NCI-H1105 treated with DMSO at 0.1 percent for 48 hours (cell line): ENCODE data around the gene FBXL19.
"Not testable (repeated sequence)": the region's sequence is repeated elsewhere in the genome, so short reads cannot be mapped to it uniquely, and the experiment has no call there.

ENCODE experiments used
- DNase-seq: peaks from one replicate; lab custom pipeline; 2025; lab: John Stamatoyannopoulos, UW

FBXL19 gene

DNA sequence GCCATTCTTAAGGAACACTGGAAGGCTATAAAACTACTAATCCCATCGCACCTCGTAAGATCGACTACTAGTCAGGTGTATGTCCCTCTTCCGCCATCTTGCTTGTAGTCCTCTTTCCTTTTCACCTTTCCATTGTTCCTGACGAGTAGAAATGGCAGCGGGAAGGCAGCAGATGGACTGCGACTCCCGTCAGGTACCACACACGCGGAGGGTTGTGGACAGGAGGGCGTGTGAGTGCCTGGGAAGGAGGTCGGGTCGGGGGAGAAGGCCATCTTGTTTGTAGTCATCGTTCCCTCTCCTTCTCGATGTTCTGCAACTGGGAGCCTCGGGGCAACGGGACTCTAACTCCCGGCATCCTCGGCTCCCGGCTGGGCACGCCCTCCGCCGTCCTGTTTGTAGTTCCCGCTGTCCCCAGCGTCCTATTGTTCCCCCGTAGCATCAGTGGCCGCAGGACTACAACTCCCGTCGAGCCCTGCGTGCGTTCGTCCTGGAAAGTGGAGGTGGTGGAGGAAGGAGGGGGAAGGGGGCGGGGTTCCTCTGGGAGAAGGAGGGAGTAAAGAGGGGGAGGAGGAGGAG lies 324 bp upstream of the FBXL19 start:
- peak; percentile 99 for DNase-seq

DNA sequence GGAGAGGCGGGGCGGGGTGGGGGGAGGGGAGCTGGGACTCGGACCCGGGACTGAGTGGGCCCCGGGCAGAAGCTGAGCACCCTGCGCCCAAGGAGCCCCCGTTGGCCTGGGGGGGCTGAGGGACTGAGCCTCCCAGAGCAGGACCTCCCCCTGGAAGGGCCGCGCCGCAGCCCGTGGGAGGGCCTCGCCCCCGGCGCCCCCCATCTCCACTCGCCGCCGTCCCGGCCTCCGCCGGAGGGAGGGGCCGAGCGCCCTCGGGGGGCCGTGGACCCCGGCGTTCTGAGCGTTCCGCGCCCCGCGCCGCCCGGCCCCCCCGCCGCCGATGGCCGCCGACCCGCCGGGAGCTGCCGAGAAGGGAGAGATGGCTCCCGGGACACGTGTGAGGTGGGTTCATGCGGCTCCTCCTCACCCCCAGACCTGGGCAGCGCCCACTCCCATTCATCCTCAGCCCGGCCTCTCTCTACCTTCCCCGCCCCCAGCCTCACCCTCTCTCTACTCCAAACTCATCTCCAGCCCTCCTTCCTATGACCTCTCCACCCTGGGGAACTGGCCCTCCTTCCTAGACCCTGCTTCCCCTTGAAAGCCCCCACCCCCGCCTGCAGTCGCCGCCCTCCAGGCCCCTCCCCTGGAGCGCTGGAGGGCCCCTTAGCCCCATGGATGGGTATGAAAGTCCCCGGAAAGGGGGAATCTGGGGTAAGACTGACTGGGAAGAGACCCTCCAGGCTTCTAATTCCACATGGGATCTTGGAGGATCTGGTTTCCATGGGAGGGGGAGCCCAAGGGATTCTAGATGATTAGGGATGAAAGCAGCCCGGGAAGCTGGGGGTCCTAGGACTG lies 922 bp downstream of the FBXL19 start:
- no peak for DNase-seq

DNA sequence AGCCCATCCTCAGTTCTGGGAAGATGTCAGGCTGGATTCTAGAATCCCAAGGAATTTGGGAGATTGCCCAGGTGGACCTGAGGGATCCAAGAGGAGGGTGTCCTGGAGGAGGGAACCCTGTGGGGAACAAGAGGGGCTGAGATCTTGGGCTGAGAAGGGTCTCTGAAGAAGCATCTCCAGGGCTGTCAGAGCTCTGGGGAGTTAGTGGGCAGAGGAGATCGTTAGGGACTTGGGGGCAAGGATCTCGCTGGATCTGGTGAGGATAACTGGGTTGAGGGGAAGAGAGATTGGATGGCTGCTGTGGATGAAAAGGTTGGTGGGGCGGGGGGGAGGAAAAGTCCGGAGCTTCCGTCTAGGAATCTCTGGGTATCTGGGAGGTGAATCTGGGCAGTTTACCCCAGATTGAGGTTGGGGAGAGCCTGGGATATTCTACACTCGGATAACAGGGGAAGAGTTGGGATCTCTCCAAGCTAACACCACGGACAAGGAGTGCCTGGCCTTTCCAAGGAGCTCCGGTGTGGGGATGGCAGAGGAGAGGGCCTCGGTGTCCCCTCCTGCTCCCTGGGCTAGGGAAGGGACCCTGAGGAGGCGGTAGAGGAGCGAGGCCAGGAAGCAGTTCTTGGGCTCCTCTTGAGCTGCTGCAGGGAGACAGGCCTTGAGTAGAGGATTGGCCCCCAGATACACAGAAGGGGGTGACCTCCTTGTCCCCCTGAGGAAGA lies 1.7 kb downstream of the FBXL19 start:
- DNase-seq, result no peak

DNA sequence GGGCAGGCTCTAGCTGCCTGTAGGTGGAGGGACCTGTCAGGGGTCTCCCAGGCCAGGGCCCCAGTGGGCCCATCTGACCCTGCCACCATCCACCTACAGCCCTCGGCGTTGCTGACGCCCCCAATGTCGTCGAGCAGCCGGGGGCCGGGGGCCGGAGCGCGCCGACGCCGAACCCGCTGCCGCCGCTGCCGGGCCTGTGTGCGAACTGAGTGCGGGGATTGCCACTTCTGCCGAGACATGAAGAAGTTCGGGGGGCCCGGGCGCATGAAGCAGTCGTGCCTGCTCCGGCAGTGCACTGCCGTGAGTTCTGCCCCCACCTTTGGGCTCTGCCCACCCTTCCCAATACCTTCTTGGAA lies 2.2 kb downstream of the FBXL19 start:
- DNase-seq, result no peak

DNA sequence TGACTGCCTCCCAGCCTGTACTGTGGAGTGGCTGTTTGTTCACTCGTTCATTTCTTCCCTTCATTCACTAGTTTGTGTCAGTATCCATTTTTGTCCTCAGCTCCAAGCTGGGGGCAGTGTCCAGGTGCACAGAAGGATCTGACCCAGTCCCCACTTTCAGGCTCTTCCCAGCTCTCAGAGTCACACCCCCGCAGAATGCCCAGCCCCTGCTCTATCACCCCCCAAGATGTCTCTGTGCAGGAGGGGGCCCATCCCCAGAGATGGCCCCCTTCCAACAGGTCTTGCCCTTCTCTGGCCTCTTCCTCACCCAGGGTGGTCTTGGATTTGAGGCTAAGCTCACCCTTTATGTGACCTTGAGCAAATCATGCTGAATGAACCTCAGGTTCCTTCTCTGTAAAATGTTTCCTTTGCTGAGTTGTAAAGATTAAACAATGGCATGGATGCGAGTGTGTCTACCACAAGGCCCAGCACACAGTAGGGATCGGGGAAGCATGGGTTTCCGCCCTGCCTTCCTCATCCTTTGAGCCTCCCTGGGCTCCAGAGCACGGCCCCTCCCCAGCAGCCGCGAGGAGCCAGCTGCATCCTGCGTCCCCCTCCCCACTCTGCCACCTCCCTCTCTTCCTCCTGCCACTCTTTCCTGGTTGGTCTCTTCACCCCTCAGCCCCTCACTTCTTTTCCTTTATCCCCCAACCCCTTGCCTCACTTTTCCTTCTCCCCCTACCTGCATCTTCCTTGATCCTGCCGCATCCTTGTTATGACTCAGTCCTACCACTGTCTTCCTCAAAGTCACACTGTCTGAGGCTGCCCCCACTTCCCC lies 2.8 kb downstream of the FBXL19 start:
- DNase-seq, result no peak

DNA sequence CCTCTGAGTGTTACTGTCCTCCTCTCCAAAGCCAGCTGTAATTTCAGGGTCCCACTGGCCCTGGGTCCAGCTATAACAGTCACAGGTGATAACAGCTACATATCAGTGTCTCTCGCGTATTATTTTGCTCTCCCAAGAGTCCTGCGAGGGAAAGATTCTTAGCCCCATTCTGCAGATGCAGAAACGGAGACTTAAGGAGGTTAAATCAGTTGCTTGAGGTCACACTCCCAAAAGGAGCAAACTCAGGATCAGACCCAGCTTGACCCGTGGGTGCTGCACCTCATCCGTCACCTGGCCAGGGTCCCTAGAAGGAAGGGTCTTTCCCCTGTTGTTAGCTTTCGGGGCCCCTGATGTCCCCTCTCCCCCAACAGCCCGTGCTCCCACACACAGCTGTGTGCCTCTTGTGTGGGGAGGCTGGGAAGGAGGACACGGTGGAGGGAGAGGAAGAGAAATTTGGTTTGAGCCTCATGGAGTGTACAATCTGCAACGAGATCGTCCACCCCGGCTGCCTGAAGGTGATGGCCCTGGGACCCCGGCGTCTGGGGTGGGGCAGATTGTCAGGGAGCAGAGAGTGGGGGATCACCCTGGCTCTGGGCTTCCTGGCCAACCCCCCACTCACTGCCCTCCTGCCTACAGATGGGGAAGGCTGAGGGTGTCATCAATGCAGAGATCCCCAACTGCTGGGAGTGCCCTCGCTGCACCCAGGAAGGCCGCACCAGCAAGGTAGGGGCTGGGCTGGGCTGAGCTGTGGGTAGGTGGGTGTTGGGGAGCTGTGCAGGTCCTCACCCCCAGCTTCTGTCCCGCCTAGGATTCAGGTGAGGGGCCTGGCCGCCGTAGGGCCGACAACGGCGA lies 3.8 kb downstream of the FBXL19 start:
- DNase-seq, result no peak

DNA sequence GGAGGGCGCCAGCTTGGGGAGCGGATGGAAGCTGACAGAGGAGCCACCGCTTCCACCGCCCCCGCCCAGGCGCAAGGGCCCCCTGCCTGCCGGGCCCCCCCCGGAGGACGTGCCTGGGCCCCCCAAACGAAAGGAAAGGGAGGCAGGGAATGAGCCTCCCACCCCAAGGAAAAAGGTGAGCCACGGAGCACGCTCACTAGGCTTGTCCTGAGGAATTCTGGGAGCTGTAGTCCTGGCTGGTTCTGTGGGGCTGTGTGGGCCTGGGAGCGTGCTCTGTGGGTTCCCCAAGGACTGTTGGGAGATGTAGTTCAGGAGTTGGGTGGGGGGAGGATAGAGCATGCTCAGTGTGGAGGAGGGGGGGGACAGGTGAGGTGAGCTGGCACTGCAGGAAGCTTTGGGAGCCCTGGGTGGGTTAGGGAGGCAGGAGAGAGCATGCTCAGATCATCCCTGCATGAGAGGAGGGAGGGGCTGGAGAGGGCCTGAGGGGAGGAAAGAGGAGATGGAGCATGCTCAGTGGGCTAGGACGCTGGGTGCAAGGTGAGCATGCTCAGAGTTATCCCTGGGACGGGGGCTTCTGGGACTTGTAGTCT lies 4.5 kb downstream of the FBXL19 start:
- DNase-seq, result peak; percentile 94

DNA sequence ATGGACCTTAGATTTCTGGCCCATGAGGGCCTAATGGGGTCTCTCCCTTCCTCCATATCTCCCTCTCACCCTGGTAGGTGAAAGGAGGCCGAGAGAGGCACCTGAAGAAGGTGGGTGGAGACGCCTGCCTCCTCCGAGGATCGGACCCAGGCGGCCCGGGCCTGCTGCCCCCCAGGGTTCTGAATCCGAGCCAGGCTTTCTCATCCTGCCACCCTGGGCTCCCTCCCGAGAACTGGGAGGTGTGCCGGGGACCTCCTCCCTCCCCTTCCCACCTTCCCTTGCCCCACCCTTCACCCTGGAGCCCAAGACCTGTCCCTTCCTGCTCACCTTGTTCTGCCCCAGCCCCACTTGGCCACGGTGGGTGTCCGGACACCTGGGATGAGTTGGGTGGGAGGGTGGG lies 5.0 kb downstream of the FBXL19 start:
- no peak for DNase-seq

DNA sequence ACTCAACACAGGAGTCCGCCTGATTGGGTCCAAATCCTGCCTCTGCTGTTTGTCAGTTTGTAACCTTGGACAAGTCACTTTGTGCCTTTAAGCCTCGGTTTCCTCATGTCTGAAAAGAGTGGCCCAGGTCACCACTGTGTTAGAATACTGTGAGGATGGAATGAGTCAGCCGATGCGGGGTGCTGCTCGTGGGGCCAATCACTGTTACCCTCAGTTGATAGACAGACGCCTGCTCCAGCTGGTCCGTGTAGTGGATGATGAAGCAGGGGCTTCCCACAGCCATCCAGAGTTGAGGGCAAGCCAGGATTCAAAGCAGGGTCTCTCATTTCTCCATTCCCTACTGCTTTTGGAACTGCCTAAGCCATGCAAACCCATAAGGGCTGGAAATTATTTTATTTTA lies 5.8 kb downstream of the FBXL19 start:
- no peak for DNase-seq

DNA sequence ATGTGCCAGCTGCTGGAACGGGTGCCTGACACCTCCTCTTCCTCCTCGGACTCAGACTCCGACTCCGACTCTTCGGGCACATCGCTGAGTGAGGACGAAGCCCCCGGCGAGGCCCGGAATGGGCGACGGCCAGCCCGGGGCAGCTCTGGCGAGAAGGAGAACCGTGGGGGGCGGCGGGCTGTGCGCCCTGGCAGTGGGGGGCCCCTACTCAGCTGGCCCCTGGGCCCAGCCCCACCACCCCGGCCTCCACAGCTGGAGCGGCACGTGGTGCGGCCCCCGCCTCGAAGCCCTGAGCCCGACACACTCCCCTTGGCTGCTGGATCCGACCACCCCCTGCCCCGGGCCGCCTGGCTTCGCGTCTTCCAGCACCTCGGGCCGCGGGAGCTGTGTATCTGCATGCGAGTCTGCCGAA lies 6.8 kb downstream of the FBXL19 start:
- no peak for DNase-seq

DNA sequence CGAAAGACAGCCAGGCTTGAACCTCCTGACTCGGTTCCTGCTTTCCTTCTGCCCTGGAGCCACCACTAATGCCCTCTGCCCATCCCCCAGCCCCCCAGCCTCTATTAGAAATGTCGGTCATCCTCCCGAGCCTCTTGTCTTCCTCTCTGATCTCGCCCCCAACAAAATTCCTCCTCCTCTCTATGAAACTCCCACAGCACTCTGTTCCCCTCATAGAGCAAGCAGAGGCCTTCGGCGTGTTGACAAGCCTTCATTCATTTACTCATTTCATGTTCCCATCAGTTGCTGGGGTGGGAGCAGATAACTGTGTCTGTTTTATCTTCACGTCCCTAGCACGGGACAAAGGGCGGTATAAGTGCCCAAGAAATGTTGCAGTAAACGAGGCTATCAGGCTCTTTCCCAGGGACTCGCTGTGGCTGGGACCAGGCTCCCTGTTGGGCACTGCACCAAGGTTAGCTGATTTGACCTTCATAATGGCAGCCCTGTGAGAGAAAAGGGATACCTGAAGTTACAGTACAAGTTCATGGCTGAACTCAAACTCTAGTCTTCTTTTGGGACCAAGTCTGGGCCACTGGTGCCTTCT lies 7.8 kb downstream of the FBXL19 start:
- no peak for DNase-seq

DNA sequence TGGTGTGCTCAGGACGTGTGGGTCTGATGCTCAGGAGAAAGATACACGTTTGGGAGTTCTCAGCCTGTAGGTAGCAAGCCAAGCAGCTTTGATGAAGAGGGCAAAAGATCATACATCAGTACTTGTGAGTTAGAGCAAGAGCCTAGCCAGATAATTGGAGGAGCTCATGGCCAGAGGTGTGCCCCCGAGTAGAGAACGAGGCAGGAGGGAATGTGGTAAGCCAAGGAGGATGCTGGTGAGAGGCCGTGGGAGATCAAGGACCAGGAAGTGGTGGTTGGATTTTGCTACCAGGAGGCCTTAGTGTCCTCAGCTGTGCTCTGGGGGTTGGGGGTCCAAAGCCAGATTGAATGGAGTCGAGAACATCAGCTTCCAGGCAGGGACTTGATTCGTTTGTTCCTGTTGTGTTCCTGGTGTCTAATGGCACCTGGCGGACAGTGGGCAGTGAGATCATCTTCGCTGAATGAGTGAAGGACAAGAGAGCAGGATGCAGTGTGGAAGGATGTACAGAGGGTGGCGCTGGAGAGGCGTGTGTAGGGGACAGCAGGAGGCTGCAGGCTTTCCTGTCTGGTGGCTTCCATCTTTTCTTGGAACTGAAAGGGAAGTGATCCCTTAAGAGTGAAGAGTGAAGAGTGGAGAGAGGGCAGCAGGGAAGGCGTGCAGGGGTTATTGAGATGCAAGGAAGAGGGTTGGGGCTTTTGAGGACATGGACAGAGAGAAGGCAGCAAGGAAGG lies 11.6 kb downstream of the FBXL19 start:
- no peak for DNase-seq

DNA sequence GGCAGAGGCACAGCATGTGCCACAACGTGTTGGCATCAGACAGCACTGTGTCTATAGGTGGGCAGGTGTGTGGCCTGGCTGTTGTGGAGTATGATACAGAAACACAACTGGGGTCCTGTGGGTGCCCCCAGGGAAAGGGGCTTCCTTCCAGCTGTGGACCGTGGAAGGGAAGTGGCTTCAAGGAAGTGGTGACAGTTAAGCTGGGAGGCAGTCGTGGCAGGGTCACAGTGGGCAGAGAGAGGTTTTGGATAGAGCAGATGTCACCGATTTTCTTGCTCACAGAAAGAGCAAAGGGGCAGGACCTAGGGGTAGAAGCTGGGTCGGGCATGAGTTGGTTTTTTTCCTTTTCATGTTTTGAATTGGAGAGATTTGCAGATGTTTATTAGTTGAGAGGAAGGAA lies 14.3 kb downstream of the FBXL19 start:
- DNase-seq, result no peak

DNA sequence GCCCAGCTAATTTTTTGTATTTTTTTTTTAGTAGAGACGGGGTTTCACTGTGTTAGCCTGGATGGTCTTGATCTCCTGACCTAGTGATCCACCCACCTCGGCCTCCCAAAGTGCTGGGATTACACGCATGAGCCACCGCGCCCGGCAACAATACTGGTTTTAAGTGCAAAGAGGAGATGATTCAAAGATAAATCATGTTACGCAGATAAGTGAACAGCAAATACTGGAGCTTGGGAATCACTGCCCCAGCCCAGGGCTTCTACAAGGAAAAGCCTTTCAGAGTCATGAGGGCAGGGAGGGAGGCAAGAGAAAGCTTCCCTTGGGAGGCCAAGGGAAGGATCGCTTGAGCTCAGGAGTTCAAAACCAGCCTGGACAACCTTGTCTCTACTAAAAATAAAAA lies 16.2 kb downstream of the FBXL19 start:
- DNase-seq, result not testable (repeated sequence)

DNA sequence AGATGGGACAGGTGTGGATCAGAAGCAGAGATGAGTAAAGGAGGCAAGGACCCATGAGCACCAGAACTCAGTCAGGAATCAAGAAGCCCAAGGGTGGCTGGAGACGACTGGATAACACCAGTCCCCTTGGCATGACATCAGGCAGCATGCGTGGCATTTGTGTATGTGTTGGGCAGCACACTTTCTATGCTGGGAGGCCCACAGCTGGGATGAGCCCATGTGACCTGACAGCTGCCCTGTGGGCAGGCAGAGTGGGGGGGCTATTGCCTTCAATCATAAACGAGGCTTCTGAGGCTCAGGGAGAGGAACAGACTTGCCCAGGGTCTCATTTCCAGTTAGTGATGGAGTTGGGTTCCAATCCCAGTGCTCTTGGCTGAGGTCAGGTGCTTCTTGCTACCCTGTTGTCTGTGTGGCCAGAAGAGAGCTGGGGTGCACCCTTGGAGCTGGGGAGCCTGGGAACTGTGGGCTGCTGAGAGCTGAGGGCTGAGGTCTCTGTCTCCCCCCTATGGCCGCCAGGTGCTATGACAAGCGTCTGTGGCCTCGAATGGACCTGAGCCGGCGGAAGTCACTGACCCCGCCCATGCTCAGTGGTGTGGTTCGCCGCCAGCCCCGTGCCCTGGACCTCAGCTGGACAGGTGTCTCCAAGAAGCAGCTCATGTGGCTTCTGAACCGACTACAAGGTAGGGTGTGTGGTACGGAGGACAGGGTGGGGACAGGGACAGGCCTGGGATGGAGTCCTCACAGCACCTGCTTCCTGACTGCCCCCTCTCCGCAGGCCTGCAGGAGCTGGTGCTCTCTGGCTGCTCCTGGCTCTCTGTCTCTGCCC lies 18.4 kb downstream of the FBXL19 start:
- DNase-seq, result peak; percentile 42

DNA sequence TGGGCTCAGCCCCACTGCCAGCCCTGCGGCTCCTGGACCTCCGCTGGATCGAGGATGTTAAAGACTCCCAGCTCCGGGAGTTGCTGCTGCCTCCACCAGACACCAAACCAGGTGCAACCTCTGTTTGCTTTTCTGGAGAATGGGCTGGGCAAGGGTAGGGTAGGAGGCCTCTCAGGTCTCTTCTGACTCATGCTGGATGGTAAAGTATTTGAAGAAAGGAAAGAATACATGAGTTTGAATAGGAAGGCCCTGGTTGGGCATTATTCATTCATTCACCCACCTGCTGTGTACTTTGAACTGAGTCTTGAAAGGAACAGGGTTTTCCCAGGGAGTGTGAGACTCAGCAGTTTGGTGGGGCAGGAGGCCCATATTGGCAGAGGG lies 19.0 kb downstream of the FBXL19 start:
- DNase-seq, result no peak

DNA sequence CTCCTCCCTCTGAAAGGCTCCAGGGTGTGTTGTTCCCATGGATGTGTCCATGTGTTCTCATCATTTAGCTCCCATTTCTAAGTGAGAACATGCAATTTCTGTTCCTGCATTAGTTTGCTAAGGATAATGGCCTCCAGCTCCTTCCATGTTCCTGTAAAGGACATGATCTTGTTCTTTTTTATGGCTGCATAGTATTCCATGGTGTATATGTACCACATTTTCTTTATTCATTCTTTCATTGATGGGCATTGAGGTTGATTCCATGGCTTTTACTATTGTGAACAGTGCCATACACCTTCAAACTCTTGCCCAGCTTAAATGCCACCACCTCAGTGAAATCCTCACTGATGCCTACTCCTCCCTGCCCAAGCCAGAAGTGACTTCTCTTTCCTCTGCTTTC lies 21.0 kb downstream of the FBXL19 start:
- no peak for DNase-seq

DNA sequence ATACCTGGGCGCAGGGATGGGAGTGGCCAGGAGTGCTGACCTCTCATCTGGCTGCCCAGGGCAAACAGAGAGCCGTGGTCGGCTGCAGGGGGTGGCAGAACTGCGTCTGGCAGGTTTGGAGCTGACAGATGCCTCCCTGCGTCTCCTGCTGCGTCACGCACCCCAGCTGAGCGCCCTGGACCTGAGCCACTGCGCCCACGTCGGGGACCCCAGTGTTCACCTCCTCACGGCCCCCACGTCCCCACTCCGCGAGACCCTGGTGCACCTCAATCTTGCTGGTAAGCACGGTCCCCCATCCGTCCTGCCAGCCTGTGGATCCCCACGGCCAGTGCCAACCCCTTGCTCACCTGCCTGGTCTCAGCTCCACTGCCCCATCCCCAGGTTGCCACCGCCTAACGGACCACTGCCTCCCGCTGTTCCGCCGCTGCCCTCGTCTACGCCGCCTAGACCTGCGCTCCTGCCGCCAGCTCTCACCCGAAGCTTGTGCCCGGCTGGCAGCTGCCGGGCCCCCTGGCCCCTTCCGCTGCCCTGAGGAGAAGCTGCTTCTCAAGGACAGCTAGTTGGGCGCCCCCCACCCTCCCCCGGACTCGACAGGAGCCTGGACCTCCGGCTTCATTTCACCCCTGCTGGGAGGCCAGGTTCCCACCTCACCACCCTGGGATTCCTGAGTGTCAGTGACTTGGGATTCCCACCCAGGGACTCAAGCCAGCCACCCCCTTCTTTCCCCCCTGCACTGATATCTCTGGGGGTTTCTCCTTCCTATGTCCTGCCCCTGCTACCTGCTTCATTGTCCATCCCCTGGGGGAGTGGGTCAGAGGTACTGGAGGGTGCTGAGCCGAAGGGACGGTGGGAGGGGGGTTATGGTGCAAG lies 23.5 kb downstream of the FBXL19 start:
- no peak for DNase-seq
